GM18520 (cell line): Measurements from ENCODE around the gene MUC4.
"Not testable (repeated sequence)": the region's sequence is repeated elsewhere in the genome, so short reads cannot be mapped to it uniquely, and the experiment has no call there.

Experiments used
- ATAC-seq: cut with Tn5 transposase; IDR thresholded peaks from one replicate; pipeline ENCODE4 v1.9.1; 2021; ENCODE audit not compliant: unreplicated experiment

Gene MUC4

GRCh38 chr3:195784031-195784430 lies 27.7 kb downstream of the MUC4 start:
- ATAC-seq, result not testable (repeated sequence)

GRCh38 chr3:195781236-195781635 lies 30.5 kb downstream of the MUC4 start:
- not testable (repeated sequence) for ATAC-seq

- ATAC-seq, result no peak
Measured at GRCh38 chr3:195777975-195778374, 33.8 kb downstream of the MUC4 start.

GRCh38 chr3:195774917-195775316 lies 36.8 kb downstream of the MUC4 start:
- no peak for ATAC-seq

GRCh38 chr3:195773956-195774537 lies 37.7 kb downstream of the MUC4 start:
- no peak for ATAC-seq

- ATAC-seq, result no peak
Measured at GRCh38 chr3:195771646-195772300, 40.0 kb downstream of the MUC4 start.

GRCh38 chr3:195770841-195771645 lies 40.7 kb downstream of the MUC4 start:
- ATAC-seq, result not testable (repeated sequence)

- no peak for ATAC-seq
Measured at GRCh38 chr3:195770081-195770840, 41.5 kb downstream of the MUC4 start.

- ATAC-seq, result no peak
Measured at GRCh38 chr3:195769551-195769950, 42.2 kb downstream of the MUC4 start.

GRCh38 chr3:195768831-195769303 lies 42.9 kb downstream of the MUC4 start:
- ATAC-seq, result no peak

- ATAC-seq, result no peak
Measured at GRCh38 chr3:195768414-195768813, 43.3 kb downstream of the MUC4 start.

GRCh38 chr3:195767792-195768191 lies 43.9 kb downstream of the MUC4 start:
- ATAC-seq, result no peak

- no peak for ATAC-seq
Measured at GRCh38 chr3:195766671-195767070, 45.1 kb downstream of the MUC4 start.

GRCh38 chr3:195764961-195765706 lies 46.6 kb downstream of the MUC4 start:
- no peak for ATAC-seq

- ATAC-seq, result no peak
Measured at GRCh38 chr3:195763843-195764825, 47.6 kb downstream of the MUC4 start.

GRCh38 chr3:195763076-195763830 lies 48.5 kb downstream of the MUC4 start:
- ATAC-seq, result no peak

- ATAC-seq, result no peak
Measured at GRCh38 chr3:195762611-195763010, 49.1 kb downstream of the MUC4 start.

GRCh38 chr3:195762249-195762585 lies 49.5 kb downstream of the MUC4 start:
- ATAC-seq, result no peak
